IMR-90 (cell line): ENCODE results near the gene DCUN1D3.

Experiments
- FOS ChIP-seq: fragments of 150-350 bp; IDR thresholded peaks from 2 replicates; pipeline ENCODE4 v1.6.1; 2016; ENCODE audit warnings: low read depth, low read length
- RAD21 ChIP-seq: IDR thresholded peaks from 2 replicates; pipeline ENCODE4 v1.6.1; 2012; ENCODE audit warnings: low read length, improper control_type of control experiment
- TF ChIP-seq, protein P1 (sequence below): fragments of 150-350 bp; IDR thresholded peaks from 2 replicates; pipeline ENCODE4 v1.6.1; 2017; ENCODE audit warnings: mild to moderate bottlenecking, antibody characterized with exemption, low read length, low read depth
- TF ChIP-seq, protein P2 (sequence below): conservative IDR thresholded peaks from 2 replicates; pipeline ENCODE4 v1.5.1; 2012; ENCODE audit warnings: mild to moderate bottlenecking, low read depth, low read length, improper control_type of control experiment

DNA sequence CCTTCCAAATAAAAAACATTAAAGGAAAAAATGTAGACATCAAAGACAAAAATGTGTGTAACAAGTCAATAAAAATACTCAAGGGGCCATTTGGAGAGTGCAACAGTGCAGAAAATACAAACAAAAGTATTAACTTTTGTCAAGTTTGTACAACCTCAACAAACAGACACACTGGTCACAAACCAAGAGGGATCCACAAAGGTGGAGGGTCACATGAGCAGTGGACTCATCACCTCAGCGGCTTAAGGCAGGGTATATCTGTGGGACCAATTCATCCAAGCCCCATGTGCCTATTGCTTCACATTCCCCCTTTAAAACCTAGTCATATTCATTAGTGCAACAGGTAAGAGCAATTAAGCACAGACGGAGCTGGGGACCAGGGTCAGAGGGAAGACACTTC, 45.2 kb downstream of the DCUN1D3 start:
- TF ChIP-seq, protein P1, sequence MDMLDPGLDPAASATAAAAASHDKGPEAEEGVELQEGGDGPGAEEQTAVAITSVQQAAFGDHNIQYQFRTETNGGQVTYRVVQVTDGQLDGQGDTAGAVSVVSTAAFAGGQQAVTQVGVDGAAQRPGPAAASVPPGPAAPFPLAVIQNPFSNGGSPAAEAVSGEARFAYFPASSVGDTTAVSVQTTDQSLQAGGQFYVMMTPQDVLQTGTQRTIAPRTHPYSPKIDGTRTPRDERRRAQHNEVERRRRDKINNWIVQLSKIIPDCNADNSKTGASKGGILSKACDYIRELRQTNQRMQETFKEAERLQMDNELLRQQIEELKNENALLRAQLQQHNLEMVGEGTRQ: no peak
- TF ChIP-seq RAD21 (no peak), FOS (no peak)
- TF ChIP-seq, protein P2, sequence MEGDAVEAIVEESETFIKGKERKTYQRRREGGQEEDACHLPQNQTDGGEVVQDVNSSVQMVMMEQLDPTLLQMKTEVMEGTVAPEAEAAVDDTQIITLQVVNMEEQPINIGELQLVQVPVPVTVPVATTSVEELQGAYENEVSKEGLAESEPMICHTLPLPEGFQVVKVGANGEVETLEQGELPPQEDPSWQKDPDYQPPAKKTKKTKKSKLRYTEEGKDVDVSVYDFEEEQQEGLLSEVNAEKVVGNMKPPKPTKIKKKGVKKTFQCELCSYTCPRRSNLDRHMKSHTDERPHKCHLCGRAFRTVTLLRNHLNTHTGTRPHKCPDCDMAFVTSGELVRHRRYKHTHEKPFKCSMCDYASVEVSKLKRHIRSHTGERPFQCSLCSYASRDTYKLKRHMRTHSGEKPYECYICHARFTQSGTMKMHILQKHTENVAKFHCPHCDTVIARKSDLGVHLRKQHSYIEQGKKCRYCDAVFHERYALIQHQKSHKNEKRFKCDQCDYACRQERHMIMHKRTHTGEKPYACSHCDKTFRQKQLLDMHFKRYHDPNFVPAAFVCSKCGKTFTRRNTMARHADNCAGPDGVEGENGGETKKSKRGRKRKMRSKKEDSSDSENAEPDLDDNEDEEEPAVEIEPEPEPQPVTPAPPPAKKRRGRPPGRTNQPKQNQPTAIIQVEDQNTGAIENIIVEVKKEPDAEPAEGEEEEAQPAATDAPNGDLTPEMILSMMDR: no peak
